Osteocyte (in vitro differentiated cells): Measurements from ENCODE around the gene KLF2. TPM values are rescaled to one million over a fixed set of nuclear protein-coding genes. Genes with fewer than 3 reads are reported as not detected.

ENCODE experiments used
- DNase-seq: peaks from one replicate; pipeline ENCODE4 v3.0.0; 2021; ENCODE audit warnings: mixed read lengths; ENCODE audit not compliant: unreplicated experiment; ENCODE audit errors: extremely low spot score
- H3K27ac Mint-ChIP-seq: one replicate; pipeline ENCODE4 v1.8.0; 2021; ENCODE audit warnings: mild to moderate bottlenecking, mixed read lengths; ENCODE audit not compliant: unreplicated experiment
- H3K27me3 Mint-ChIP-seq: one replicate; pipeline ENCODE4 v1.8.0; 2021; ENCODE audit warnings: mixed read lengths; ENCODE audit not compliant: unreplicated experiment
- H3K36me3 Mint-ChIP-seq: one replicate; pipeline ENCODE4 v1.8.0; 2021; ENCODE audit warnings: mixed read lengths; ENCODE audit not compliant: unreplicated experiment
- H3K4me1 Mint-ChIP-seq: one replicate; pipeline ENCODE4 v1.8.0; 2021; ENCODE audit warnings: mixed read lengths; ENCODE audit not compliant: unreplicated experiment
- H3K4me3 Mint-ChIP-seq: one replicate; pipeline ENCODE4 v1.8.0; 2021; ENCODE audit warnings: mild to moderate bottlenecking, moderate library complexity, mixed read lengths; ENCODE audit not compliant: unreplicated experiment
- H3K9me3 Mint-ChIP-seq: one replicate; pipeline ENCODE4 v1.8.0; 2021; ENCODE audit warnings: mixed read lengths; ENCODE audit not compliant: unreplicated experiment
- CTCF ChIP-seq: fragments of 200-600 bp; sonication (generic); IDR thresholded peaks from 2 replicates; pipeline ENCODE4 v1.5.0; 2021; ENCODE audit warnings: antibody characterized with exemption, mild to moderate bottlenecking, moderate library complexity
- total RNA-seq: library from RNA; stranded (reverse); gene quantifications from 2 replicates; pipeline ENCODE4 v1.2.1, GENCODE V29; 2021

The KLF2 gene
- total RNA-seq, 1 donor from 2014 or later: 55.5 TPM

DNA sequence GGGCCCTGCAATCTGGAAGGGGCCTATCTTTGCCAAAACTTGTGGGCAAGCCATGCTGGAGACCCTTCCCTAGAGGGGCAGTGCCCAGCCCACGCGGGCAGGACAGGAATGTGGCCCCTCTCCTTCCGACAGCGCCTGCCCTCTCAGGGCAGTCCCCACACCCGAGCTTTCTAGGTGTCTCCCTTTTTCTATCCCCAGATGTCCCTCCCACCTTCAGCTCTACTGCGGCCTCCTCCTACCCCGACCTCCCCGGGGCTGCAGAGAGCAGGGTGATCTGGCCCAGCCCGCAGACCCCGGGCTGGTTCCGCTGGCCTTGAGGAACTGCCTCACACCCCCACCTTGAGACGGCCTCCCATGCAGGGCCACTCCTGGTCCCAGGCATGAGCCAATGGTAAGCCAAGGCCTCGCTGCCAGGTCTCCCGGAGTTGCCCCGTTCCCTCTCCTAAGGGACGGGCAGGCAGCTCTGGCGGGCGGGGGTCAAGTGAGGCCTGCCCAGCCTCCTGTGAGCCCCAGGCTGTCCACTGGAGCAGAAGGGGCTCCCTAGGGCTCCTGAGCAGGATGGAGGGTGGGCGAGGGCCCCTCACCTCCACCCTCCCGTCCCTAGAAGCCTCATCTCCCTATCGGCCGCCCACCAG lies 39.7 kb downstream of the KLF2 start:
- Mint-ChIP-seq H3K9me3 (no peaks in the 10 kb centered on the region), H3K27ac (no peak overlapping the region)
- DNase-seq: no peak

GRCh38 chr19:16365300-16365996 lies 40.8 kb downstream of the KLF2 start:
- no peaks in the 10 kb centered on the region for H3K4me1 Mint-ChIP-seq
- H3K36me3 Mint-ChIP-seq: peaks cover 6% of the 10 kb centered on the region

More for the DNA sequence above, 39.7 kb downstream of the KLF2 start:
- peaks cover 6% of the 10 kb centered on the region for H3K36me3 Mint-ChIP-seq
- no peaks in the 10 kb centered on the region for H3K4me1 Mint-ChIP-seq
- TF ChIP-seq CTCF: no peak
- no peak overlapping the region for H3K4me3 Mint-ChIP-seq
- no peaks in the 10 kb centered on the region for H3K27me3 Mint-ChIP-seq

DNA sequence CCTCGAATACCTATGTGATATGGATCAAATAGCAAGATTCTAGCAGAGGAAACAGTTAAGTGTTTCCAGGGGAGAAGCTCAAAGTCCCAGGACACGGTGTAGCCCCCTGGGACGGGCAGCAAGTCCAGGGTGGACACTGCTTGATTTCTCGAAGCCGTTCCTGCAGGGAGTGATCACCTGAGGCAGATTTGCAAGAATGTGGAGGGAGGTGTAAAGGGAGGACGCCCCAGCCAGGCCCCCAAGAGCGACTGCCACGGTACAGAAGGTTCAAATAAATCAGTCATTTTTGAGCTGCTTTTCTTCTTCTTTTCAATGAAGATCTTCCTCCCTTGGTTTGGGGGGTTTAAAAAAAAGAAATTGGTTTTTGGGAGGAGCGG lies 41.4 kb downstream of the KLF2 start:
- H3K27ac Mint-ChIP-seq: no peak overlapping the region
- no peaks in the 10 kb centered on the region for H3K4me1 Mint-ChIP-seq
- H3K4me3 Mint-ChIP-seq: no peak overlapping the region
- TF ChIP-seq CTCF: no peak
- no peak for DNase-seq
- no peaks in the 10 kb centered on the region for H3K9me3 Mint-ChIP-seq
- no peaks in the 10 kb centered on the region for H3K27me3 Mint-ChIP-seq
- peaks cover 9% of the 10 kb centered on the region for H3K36me3 Mint-ChIP-seq

More at GRCh38 chr19:16365300-16365996, 40.8 kb downstream of the KLF2 start:
- Mint-ChIP-seq H3K27ac (no peak overlapping the region), H3K27me3 (no peaks in the 10 kb centered on the region), H3K9me3 (no peaks in the 10 kb centered on the region), H3K4me3 (no peak overlapping the region)
- TF ChIP-seq CTCF: no peak
- DNase-seq: no peak

- TF ChIP-seq CTCF: no peak
- no peaks in the 10 kb centered on the region for H3K9me3 Mint-ChIP-seq
- no peak for DNase-seq
- H3K36me3 Mint-ChIP-seq: peaks cover 13% of the 10 kb centered on the region
- H3K27me3 Mint-ChIP-seq: no peaks in the 10 kb centered on the region
- H3K27ac Mint-ChIP-seq: no peak overlapping the region
- no peak overlapping the region for H3K4me3 Mint-ChIP-seq
- no peaks in the 10 kb centered on the region for H3K4me1 Mint-ChIP-seq
These were observed 42.0 kb downstream of the KLF2 start for GRCh38 chr19:16366433-16367260.

DNA sequence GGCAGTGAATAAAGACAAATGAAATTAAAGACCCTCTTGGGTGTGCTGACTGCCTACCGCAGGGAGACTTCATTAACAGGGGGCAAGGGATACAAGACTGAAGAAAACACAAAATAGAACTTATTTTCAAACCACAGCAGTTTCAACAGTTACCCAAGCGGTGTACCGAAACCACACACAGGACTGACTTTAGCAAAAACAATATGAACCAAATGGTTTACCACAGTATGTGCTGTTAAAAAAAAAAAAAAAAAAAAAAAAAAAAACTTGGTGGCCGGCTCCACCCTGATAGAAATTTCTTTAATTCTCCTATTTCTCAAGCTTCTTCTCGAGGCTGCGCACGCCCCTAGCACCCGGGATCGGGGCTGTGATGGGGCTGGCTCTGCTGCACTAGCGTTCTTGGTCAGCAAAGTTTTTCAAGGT lies 42.6 kb downstream of the KLF2 start:
- no peaks in the 10 kb centered on the region for H3K9me3 Mint-ChIP-seq
- DNase-seq: no peak
- H3K4me1 Mint-ChIP-seq: no peaks in the 10 kb centered on the region
- H3K27me3 Mint-ChIP-seq: no peaks in the 10 kb centered on the region
- no peak for TF ChIP-seq CTCF
- H3K4me3 Mint-ChIP-seq: no peak overlapping the region
- H3K36me3 Mint-ChIP-seq: peaks cover 12% of the 10 kb centered on the region
- no peak overlapping the region for H3K27ac Mint-ChIP-seq
